H1 (cell line): ENCODE data around the gene SEMA3B. TPM values are rescaled to one million over a fixed set of nuclear protein-coding genes. Genes with fewer than 3 reads are reported as not detected.

Source experiments
- CBX5 ChIP-seq: fragments of 300-800, 300-1000 bp; sonication (generic); IDR thresholded peaks from 2 replicates; pipeline ENCODE4 v1.7.1; 2016; ENCODE audit warnings: antibody characterized with exemption, low read length, low read depth
- POLR2A ChIP-seq, 2 experiments: IDR thresholded peaks; 1 replicate in 1 of 2; 2 replicates in 1 of 2; pipeline ENCODE4 v1.6.1; 2011; ENCODE audit warnings: low read depth in 2 of 2, low read length in 2 of 2, mild to moderate bottlenecking in 2 of 2; ENCODE audit errors: control extremely low read depth in 1 of 2
- RAD21 ChIP-seq, 2 experiments: IDR thresholded peaks in 1 of 2; conservative IDR thresholded peaks in 1 of 2; 2 replicates each; pipeline ENCODE4 v1.6.1; 2011; ENCODE audit warnings: low read depth in 2 of 2, low read length in 2 of 2, improper control_type of control experiment in 1 of 2, inconsistent platforms in 1 of 2, mild to moderate bottlenecking in 1 of 2, moderate library complexity in 1 of 2
- SAP30 ChIP-seq: fragments of 300-600 bp; sonication (generic); IDR thresholded peaks from 2 replicates; pipeline ENCODE4 v1.7.1; 2012; ENCODE audit warnings: low read length, moderate library complexity, mild to moderate bottlenecking, inconsistent platforms; ENCODE audit not compliant: insufficient read depth, insufficient replicate concordance
- SIN3A ChIP-seq, 2 experiments: IDR thresholded peaks in 1 of 2; conservative IDR thresholded peaks in 1 of 2; 2 replicates each; pipeline ENCODE4 v1.6.1; 2011 to 2012; ENCODE audit warnings: low read length in 2 of 2, improper control_type of control experiment in 1 of 2, low read depth in 1 of 2, mild to moderate bottlenecking in 1 of 2
- polyA plus RNA-seq, 7 experiments: library from polyadenylated mRNA; depleted of rRNA in 3 of 7; stranded (reverse) in 5 of 7; unstranded in 2 of 7; fragments of >200 nt in 5 of 7; fragments of 200-250 nt in 2 of 7; gene quantifications; 1 replicate in 5 of 7; 2 replicates in 1 of 7; 4 replicates in 1 of 7; pipeline versions ENCODE4 v1.2.1 to v1.2.3, GENCODE V29; 2011 to 2013; ENCODE audit warnings: missing spikeins in 2 of 7, mixed read lengths in 2 of 7
- total RNA-seq: library from RNA; stranded (reverse); fragmentation: NEBNext Ultra II Directional; extraction: Animal tissue kit (Norgen Biotek cat#: 25700); gene quantifications from 2 replicates; pipeline ENCODE4 v1.2.1, GENCODE V29; 2021

SEMA3B gene
- total and polyA plus RNA-seq, 2 of the 8 experiments (the other 6 are each of a cell fraction or from before 2014, with no cell fraction given), result 3.0 to 4.7 TPM

DNA sequence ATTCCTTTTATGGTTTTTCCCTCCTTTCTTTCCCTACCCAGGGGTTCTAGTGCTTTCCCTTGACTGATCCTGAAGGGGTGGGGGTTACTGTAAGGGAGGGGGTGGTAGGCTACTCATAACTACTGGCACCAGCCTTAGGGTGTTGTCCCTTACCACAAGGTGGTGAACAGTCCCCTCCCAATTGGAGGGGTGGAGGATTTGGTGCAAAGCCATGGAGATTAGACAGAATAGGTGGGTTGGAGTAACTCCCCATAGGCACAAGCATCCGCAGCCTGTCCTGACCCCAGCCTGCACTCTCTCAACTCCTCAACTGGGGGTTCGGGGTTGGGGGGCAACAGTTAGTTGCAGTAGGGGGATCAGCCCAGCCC, 56.1 kb downstream of the SEMA3B start (continued):
- TF ChIP-seq RAD21 (IDR thresholded peaks at IDR 0.05 in 1 of 2, conservative IDR thresholded peaks at IDR 0.05 in 1 of 2; ENCODE audit: low read depth in 2 of 2, low read length in 2 of 2) (no peak), SAP30 (no peak), POLR2A (IDR thresholded peaks at IDR 0.05; ENCODE audit: control extremely low read depth in 1 of 2, low read depth in 2 of 2, low read length in 2 of 2) (no peak), CBX5 (no peak), SIN3A (conservative IDR thresholded peaks at IDR 0.05 in 1 of 2, IDR thresholded peaks at IDR 0.05 in 1 of 2; ENCODE audit: low read depth in 1 of 2, low read length in 2 of 2) (no peak)
- TF ChIP-seq, all 59 proteins: peak for 0
